K562 (cell line): Measurements from ENCODE around the gene TUBA1B. TPM values are rescaled to one million over a fixed set of nuclear protein-coding genes. Genes with fewer than 3 reads are reported as not detected.
A peak's percentile ranks its signal among the peaks of the same experiment; 100 is the strongest.

ENCODE experiments used
- BRD9 ChIP-seq: fragments of 450-650 bp; IDR thresholded peaks from 2 replicates; pipeline ENCODE4 v1.6.1; 2018; ENCODE audit warnings: low read depth; ENCODE audit not compliant: partially characterized antibody
- HCFC1 ChIP-seq: IDR thresholded peaks from 2 replicates; pipeline ENCODE4 v1.6.1; 2012; ENCODE audit warnings: low read depth, low read length, improper control_type of control experiment
- POLR2AphosphoS5 ChIP-seq: IDR thresholded peaks from 2 replicates; pipeline ENCODE4 v1.6.1; 2011; ENCODE audit warnings: mild to moderate bottlenecking, low read depth, low read length, moderate library complexity; ENCODE audit not compliant: control insufficient read depth, insufficient read depth
- SIN3A ChIP-seq, 2 experiments: fragments of 150-350 bp in 1 of 2; IDR thresholded peaks; 2 replicates each; pipeline ENCODE4 v1.6.1; 2011 to 2016; ENCODE audit warnings: borderline replicate concordance in 2 of 2, low read depth in 2 of 2, low read length in 2 of 2, mild to moderate bottlenecking in 2 of 2, moderate library complexity in 2 of 2; ENCODE audit not compliant: control insufficient read depth in 1 of 2
- SIRT6 ChIP-seq: IDR thresholded peaks from one replicate; pipeline ENCODE4 v1.6.1; 2012; ENCODE audit warnings: low read depth, mild to moderate bottlenecking, control low read depth, inconsistent platforms, low read length, moderate library complexity
- WHSC1 ChIP-seq: IDR thresholded peaks from one replicate; pipeline ENCODE4 v1.6.1; 2012; ENCODE audit warnings: low read length, control low read depth, inconsistent platforms
- ZBED1 ChIP-seq: IDR thresholded peaks from 2 replicates; pipeline ENCODE4 v1.6.1; 2014
- ZBTB17 ChIP-seq: fragments of 450-650 bp; formaldehyde crosslinking; IDR thresholded peaks from 2 replicates; pipeline ENCODE4 v1.4.0; 2020; ENCODE audit warnings: mild to moderate bottlenecking
- ZNF561 ChIP-seq: fragments of 450-650 bp; formaldehyde crosslinking; conservative IDR thresholded peaks from 2 replicates; pipeline ENCODE4 v1.4.0; 2020; ENCODE audit warnings: mild to moderate bottlenecking, moderate library complexity
- polyA plus RNA-seq, 8 experiments: library from polyadenylated mRNA; depleted of rRNA in 4 of 8; stranded (reverse) in 5 of 8; unstranded in 3 of 8; fragments of >200 nt; fragmentation: Nextera tagmentation in 2 of 8; fragmentation: Illumina TruSeq in 1 of 8; extraction: Ambion mirVana in 2 of 8; extraction: Trizol in 1 of 8; gene quantifications; 2 replicates each; pipeline versions ENCODE4 v1.2.1 to v1.2.3, GENCODE V29; 2011 to 2014; ENCODE audit warnings: inconsistent platforms in 1 of 8, missing spikeins in 1 of 8
- total RNA-seq, 7 experiments: library from RNA; depleted of rRNA in 6 of 7; stranded (reverse); fragments of >200 nt in 6 of 7; fragmentation: Illumina TruSeq in 2 of 7; extraction: Trizol in 2 of 7; gene quantifications; 2 replicates each; pipeline versions ENCODE4 v1.2.1 to v1.2.3, GENCODE V29; 2011 to 2021; ENCODE audit warnings: low replicate concordance in 1 of 7
- TF ChIP-seq, protein P1 (sequence below), 2 experiments: fragments of 450-650 bp in 1 of 2; sonication (generic) in 1 of 2; formaldehyde crosslinking in 1 of 2; IDR thresholded peaks in 1 of 2; conservative IDR thresholded peaks in 1 of 2; 2 replicates each; pipeline versions ENCODE4 v1.6.1 to v1.8.1; 2016 to 2023; ENCODE audit warnings: mild to moderate bottlenecking in 2 of 2, moderate library complexity in 2 of 2, inconsistent platforms in 1 of 2, missing genetic modification reagents in 1 of 2
- TF ChIP-seq, protein P2 (sequence below): fragments of 450-650 bp; formaldehyde crosslinking; conservative IDR thresholded peaks from 2 replicates; pipeline ENCODE4 v1.4.0; 2022; ENCODE audit warnings: mild to moderate bottlenecking, missing genetic modification characterization
- TF ChIP-seq, protein P3 (sequence below): sonication (generic); formaldehyde crosslinking; IDR thresholded peaks from 2 replicates; pipeline ENCODE4 v1.8.1; 2023; ENCODE audit warnings: missing genetic modification reagents, mild to moderate bottlenecking, borderline replicate concordance
- TF ChIP-seq, protein P4 (sequence below): IDR thresholded peaks from 3 replicates; pipeline ENCODE4 v1.6.1; 2011; ENCODE audit warnings: borderline replicate concordance, mild to moderate bottlenecking, moderate library complexity; ENCODE audit not compliant: insufficient read length; ENCODE audit errors: extremely low read depth

Gene TUBA1B
- total and polyA plus RNA-seq, 9 of the 15 experiments (the other 6 are each of a cell fraction or from before 2014, with no cell fraction given) = 2,189 to 4,624 (median 2,628) TPM

DNA sequence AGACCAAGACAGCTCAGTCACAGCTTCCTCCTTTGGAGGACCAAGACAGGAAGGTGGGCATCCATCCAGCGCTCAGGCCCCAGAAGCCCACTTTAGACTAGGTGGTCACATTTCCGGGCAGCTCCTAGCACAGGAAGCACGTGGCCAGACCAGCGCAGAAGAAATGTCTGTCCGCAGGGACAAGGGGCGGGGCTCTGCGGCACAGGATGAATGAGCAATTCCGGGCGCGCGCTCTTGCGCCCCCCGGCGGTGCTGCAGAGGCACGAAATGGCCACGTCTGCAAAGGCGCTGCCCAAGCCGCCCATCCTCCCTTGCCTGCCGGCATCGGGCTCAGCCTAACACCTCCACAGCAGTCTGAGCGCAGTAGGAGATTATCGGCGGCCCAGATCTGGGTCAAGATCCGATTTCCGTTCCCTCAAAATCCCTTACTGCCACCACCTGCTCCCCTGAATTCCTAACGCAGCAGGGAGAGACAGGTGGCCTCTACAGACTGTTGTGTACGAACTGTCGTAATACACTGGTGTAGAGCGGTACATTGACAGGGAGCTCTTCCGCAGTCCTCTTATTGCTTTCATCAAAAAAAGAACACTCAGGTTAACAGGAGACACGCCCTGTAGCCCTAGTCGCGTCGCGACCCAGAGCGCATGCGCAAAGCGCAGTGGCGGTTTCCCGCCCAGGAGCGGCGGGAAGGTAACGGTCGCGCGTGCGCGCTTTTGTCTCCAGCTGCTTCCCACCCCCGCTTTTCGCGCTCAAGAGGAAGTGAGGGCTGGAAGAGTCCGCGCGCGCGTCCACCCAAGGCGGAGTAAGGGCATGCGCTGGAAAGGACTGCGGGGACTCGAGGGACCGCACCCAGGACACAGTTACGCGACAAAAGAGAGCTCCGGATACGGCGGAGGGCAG, 794 bp downstream of the TUBA1B start (continued):
- TF ChIP-seq, protein P1, sequence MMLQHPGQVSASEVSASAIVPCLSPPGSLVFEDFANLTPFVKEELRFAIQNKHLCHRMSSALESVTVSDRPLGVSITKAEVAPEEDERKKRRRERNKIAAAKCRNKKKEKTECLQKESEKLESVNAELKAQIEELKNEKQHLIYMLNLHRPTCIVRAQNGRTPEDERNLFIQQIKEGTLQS (IDR thresholded peaks at IDR 0.05) = no peak
- TF ChIP-seq, protein P1 (CRISPR knock-in tag; conservative IDR thresholded peaks at IDR 0.05) = peak; percentile 8; the same call in 1 of the 2 replicates
- TF ChIP-seq ZNF561 (CRISPR knock-in tag) = no peak
- TF ChIP-seq BRD9 = peak; percentile 91
- TF ChIP-seq, protein P2, sequence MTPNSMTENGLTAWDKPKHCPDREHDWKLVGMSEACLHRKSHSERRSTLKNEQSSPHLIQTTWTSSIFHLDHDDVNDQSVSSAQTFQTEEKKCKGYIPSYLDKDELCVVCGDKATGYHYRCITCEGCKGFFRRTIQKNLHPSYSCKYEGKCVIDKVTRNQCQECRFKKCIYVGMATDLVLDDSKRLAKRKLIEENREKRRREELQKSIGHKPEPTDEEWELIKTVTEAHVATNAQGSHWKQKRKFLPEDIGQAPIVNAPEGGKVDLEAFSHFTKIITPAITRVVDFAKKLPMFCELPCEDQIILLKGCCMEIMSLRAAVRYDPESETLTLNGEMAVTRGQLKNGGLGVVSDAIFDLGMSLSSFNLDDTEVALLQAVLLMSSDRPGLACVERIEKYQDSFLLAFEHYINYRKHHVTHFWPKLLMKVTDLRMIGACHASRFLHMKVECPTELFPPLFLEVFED = no peak
- peak; percentile 48 for TF ChIP-seq HCFC1
- TF ChIP-seq SIRT6 = peak; percentile 17
- peak; percentile 88 to 98 for TF ChIP-seq SIN3A (IDR thresholded peaks at IDR 0.05; ENCODE audit: borderline replicate concordance in 2 of 2, control insufficient read depth in 1 of 2, low read depth in 2 of 2, low read length in 2 of 2)
- TF ChIP-seq, protein P3, sequence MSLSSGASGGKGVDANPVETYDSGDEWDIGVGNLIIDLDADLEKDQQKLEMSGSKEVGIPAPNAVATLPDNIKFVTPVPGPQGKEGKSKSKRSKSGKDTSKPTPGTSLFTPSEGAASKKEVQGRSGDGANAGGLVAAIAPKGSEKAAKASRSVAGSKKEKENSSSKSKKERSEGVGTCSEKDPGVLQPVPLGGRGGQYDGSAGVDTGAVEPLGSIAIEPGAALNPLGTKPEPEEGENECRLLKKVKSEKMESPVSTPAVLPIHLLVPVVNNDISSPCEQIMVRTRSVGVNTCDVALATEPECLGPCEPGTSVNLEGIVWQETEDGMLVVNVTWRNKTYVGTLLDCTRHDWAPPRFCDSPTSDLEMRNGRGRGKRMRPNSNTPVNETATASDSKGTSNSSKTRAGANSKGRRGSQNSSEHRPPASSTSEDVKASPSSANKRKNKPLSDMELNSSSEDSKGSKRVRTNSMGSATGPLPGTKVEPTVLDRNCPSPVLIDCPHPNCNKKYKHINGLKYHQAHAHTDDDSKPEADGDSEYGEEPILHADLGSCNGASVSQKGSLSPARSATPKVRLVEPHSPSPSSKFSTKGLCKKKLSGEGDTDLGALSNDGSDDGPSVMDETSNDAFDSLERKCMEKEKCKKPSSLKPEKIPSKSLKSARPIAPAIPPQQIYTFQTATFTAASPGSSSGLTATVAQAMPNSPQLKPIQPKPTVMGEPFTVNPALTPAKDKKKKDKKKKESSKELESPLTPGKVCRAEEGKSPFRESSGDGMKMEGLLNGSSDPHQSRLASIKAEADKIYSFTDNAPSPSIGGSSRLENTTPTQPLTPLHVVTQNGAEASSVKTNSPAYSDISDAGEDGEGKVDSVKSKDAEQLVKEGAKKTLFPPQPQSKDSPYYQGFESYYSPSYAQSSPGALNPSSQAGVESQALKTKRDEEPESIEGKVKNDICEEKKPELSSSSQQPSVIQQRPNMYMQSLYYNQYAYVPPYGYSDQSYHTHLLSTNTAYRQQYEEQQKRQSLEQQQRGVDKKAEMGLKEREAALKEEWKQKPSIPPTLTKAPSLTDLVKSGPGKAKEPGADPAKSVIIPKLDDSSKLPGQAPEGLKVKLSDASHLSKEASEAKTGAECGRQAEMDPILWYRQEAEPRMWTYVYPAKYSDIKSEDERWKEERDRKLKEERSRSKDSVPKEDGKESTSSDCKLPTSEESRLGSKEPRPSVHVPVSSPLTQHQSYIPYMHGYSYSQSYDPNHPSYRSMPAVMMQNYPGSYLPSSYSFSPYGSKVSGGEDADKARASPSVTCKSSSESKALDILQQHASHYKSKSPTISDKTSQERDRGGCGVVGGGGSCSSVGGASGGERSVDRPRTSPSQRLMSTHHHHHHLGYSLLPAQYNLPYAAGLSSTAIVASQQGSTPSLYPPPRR = peak; percentile 75
- TF ChIP-seq ZBED1 = peak; percentile 66
- TF ChIP-seq, protein P4, sequence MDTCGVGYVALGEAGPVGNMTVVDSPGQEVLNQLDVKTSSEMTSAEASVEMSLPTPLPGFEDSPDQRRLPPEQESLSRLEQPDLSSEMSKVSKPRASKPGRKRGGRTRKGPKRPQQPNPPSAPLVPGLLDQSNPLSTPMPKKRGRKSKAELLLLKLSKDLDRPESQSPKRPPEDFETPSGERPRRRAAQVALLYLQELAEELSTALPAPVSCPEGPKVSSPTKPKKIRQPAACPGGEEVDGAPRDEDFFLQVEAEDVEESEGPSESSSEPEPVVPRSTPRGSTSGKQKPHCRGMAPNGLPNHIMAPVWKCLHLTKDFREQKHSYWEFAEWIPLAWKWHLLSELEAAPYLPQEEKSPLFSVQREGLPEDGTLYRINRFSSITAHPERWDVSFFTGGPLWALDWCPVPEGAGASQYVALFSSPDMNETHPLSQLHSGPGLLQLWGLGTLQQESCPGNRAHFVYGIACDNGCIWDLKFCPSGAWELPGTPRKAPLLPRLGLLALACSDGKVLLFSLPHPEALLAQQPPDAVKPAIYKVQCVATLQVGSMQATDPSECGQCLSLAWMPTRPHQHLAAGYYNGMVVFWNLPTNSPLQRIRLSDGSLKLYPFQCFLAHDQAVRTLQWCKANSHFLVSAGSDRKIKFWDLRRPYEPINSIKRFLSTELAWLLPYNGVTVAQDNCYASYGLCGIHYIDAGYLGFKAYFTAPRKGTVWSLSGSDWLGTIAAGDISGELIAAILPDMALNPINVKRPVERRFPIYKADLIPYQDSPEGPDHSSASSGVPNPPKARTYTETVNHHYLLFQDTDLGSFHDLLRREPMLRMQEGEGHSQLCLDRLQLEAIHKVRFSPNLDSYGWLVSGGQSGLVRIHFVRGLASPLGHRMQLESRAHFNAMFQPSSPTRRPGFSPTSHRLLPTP = no peak
- TF ChIP-seq WHSC1 = no peak
- peak; percentile 80 for TF ChIP-seq ZBTB17 (CRISPR knock-in tag)
- peak; percentile 67 for TF ChIP-seq POLR2AphosphoS5
